ENCODE results near the gene GCFC2.
A peak's percentile ranks its signal among the peaks of the same experiment; 100 is the strongest.
"Not testable (repeated sequence)": the region's sequence is repeated elsewhere in the genome, so short reads cannot be mapped to it uniquely, and the experiment has no call there.

GCFC2 gene

DNA sequence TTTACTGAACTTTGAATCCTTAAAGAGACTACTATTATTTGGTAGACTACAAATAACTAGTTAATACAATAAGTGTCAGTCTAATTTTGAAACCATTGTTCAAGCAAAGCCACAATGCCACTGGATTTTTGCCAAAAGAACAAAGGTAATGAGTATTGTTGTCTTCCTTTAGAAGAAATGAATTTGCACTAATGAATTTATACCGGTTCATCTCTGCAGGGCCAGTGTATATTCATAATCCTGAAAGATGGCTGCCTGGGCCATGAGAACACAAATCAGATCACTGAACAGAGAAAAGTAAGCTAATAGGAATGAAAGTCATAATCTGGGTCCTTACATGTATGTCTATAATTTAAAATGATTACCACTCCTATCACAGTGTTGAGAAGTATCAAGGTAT is 31.2 kb downstream of the GCFC2 start:
- DNase-seq: no peak

GRCh38 chr2:75676464-75676863 is 34.3 kb downstream of the GCFC2 start:
- no peak for DNase-seq

DNA sequence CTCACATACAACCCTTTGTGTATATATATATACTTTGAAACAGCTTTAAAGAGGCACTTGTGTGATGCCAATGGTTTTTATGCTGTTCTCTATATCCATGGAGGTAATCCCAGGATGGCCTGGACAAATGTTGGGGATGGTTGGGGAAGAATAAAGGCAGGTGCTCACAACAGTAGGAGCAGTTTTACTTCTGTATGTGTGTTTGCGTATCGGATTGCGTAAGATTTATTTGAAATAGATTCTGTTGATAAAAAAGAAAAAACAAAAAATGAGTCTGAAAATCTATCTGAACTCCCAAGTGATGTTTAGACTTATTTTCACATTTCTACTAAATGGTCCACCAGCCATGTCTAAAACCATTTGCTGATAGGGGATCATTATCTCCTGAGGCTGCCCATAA is 34.8 kb downstream of the GCFC2 start:
- DNase-seq: no peak

GRCh38 chr2:75675423-75675822 is 35.3 kb downstream of the GCFC2 start:
- DNase-seq: not testable (repeated sequence)

GRCh38 chr2:75667884-75668283 is 42.8 kb downstream of the GCFC2 start:
- no peak for DNase-seq

DNA sequence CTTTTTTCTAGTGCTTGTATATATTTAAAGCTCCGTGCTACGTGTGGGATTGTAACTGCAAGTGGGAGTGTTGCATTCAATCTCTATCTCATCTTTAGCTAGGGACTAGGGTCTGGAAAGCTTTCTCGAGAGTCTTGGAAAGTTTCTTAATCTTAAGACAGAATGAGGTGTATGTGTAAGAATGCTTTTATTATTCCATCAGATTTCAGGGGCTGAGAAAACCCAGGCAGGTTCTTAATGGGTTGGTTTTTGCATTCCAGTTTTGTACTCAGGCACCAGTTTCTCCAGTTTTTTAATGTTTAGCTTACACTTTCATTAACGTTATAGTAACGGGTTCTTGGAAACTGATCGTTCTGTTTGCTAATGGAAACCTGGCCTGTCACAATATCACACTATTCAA is 43.8 kb downstream of the GCFC2 start:
- DNase-seq: no peak

- DNase-seq: no peak
These were observed 52.9 kb downstream of the GCFC2 start for GRCh38 chr2:75657798-75658197.

GRCh38 chr2:75656563-75656962 is 54.2 kb downstream of the GCFC2 start:
- DNase-seq: no peak

- DNase-seq: no peak
These were observed 54.9 kb downstream of the GCFC2 start for GRCh38 chr2:75655861-75656260.

- no peak for DNase-seq
These were observed 56.7 kb downstream of the GCFC2 start for GRCh38 chr2:75654012-75654411.

DNA sequence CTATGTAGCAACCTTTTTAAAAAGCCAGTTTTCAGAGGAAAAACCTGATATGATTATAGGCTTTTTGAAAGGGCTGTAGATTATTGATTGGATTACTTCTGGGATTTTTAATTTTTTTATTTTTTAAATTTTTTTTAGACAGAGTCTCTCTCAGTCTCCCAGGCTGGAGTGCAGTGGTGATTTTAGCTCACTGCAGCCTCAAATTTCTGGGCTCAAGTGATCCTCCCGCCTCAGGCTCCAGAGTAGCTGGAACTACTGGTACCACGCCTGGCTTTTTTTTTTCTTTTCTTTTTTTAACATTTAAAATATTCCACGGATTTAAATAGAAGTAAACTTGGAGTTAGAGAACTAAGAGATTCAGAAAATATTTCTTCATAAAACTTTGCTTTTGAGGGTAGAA is 62.9 kb downstream of the GCFC2 start:
- DNase-seq: no peak

DNA sequence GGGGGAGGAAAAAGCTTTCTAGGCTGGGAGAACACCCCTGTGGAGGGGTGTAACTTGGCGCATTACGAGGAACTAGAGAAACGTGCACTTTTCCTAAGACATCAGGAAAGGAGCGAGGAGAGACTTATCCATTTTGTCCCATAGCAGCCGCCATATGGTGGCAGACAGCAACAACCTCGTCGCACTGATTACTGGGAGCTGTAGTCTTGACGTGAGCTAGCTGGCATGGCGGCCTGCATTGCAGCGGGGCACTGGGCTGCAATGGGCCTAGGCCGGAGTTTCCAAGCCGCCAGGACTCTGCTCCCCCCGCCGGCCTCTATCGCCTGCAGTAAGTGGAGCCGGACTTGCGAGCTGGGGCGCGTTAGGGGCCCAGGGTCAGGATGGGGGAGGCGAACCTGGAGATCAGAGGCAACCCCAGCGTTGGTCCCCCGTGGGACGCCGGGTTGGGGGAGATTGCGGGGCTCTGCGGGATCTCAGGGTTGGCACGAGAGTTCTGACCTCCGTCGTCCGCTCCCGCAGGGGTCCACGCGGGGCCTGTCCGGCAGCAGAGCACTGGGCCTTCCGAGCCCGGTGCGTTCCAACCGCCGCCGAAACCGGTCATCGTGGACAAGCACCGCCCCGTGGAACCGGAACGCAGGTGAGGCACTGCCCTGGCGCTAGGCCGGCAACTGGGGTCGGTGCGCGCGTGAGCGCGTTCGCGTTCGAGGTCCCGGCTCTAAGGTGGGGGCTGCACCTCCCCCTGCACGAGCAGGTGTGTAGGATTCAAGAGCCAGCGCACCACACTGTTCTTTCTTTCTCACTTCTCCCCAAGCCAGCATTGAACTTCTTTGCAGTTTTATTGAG is 63.9 kb downstream of the GCFC2 start, which contains the start of gene MRPL19:
Gene MRPL19, plus strand, starts transcription at position 201 of the 843 bp plus-strand sequence. Its CDS starts 25 bp downstream, at position 226.
- peak; percentile 49 to 82 for DNase-seq

- no peak for DNase-seq
These were observed 64.6 kb downstream of the GCFC2 start for GRCh38 chr2:75646090-75646582.

- no peak for DNase-seq
These were observed 65.1 kb downstream of the GCFC2 start for GRCh38 chr2:75645643-75646042.

DNA sequence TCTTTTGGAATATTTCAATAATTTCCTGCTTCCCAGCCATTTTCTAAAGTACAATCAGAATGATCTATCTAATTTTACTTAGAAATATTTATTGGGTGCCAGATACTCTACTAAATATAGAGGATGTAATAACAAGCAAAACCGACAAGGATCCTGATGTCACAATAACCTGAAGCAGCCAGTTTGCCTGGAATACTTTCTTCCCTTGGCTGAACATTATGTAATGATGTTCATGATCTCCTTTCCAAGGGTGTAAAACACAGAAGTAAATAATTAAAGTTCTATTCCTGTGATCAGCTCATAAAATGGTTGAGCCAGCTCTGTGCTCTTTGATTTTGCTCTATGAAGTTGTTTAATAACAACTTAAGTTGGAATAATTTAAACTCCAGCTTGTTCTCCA is 66.7 kb downstream of the GCFC2 start:
- DNase-seq: no peak

DNA sequence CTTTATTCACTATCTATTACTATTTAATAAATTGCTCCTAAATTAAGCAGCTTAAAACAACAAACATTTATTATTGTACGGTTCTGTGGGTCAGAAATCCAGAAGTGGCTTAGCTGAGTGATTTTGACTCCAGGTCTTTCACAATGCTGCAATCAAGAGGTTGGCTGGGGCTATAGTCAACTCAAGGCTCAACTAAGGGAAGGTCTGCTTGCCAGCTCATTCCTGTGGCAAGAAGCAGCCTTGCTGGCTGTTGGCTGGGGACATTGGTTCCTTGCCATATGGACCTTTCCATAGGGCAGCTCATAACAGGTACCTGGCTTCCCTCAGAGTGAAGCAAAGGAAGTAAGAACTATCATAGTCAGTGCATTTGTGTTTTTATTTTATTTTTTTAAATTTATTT is 69.1 kb downstream of the GCFC2 start:
- DNase-seq: no peak

GRCh38 chr2:75640621-75641121 is 70.0 kb downstream of the GCFC2 start:
- peak; percentile 3 to 32 for DNase-seq

GRCh38 chr2:75637568-75637967 is 73.1 kb downstream of the GCFC2 start:
- no peak for DNase-seq

DNA sequence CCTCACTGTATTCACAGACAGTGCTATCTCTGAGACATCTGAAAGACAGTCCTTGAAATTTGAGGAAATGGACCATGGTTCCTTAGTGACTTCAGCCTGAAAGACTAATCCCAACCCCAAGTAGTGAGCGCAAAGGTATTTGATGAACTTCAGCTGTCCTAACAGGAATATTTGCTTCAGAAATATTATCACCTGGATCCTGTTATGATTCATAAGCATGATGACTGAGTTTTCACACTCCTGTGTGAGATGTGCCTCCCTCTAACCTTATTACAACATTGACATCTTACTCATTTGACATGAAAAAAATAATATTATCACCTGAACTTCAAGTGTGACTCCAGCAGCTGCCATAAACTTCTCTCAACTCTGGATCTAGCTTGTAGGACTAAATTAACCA is 75.8 kb downstream of the GCFC2 start:
- no peak for DNase-seq

DNA sequence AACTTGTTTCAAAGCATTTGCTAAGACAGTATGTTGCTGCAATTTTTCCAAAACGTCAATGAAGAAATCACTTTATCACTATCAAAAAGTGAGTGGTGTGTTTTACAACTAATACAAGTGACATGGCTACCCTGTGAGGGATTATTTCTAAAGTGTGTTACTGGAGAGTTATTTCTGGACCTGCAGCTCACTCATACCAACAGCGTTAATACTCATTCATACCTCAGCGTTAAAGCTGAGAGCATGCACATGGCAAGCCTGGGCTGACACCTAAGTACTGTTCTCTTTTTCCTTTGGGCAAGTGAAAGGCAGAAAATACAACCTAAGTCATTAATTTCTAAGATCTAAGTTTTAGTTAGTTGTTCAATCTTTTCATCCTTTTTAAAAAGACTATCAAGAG is 77.1 kb downstream of the GCFC2 start:
- no peak for DNase-seq

GRCh38 chr2:75632813-75633212 is 77.9 kb downstream of the GCFC2 start:
- DNase-seq: no peak

GRCh38 chr2:75632091-75632701 is 78.5 kb downstream of the GCFC2 start:
- DNase-seq: no peak

DNA sequence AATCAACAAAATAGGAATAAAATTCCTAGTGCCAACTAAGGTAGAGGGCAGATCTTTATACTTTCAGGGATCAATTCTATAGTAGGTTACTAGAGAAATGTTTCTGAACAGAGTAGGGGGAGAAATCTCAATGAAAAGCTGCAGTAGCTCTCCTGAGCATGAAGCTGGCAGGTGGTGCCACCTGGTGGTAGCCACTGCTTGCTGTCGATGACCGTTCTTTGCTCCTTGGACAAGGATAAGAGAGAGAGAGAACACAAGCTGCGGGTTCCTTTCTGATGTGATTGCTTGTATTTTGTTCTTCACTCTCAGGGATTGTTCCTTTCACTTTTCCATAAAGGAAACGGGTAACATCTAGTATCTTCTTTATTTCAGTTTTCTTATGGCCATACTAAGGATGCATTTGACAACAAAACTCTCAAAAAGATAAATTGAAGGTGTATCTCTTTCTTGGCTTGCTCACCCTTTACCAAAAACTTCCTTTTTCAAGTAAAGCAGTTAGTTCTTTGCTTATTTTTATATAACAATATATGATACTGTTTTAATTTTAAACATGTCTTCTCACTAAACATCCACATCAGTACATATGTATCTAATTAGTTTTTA is 82.7 kb downstream of the GCFC2 start:
- DNase-seq: peak in 1 of 2 donors; percentile 45

GRCh38 chr2:75622929-75623328 is 87.8 kb downstream of the GCFC2 start:
- no peak for DNase-seq

Data from bone marrow (tissue), 2 donors.